GM18861 (cell line): ENCODE measurements around the gene TERF2IP.

Source experiments
- ATAC-seq: cut with Tn5 transposase; IDR thresholded peaks from one replicate; pipeline ENCODE4 v1.9.1; 2021; ENCODE audit not compliant: unreplicated experiment

The TERF2IP gene

GRCh38 chr16:75647492-75648264, at the start of gene TERF2IP, which contains the start of gene KARS1:
TERF2IP (plus strand) TSS chr16:75647773; CDS start chr16:75647883, 110 bp downstream.
KARS1 (minus strand) TSS chr16:75647665; CDS start chr16:75647639, 26 bp downstream.
- ATAC-seq: peak; percentile 79

- ATAC-seq: no peak
These were observed 47.9 kb upstream of the TERF2IP start for GRCh38 chr16:75599452-75600277.

- ATAC-seq: no peak
These were observed 44.3 kb upstream of the TERF2IP start for GRCh38 chr16:75603241-75603640.

GRCh38 chr16:75606507-75606906, 41.1 kb upstream of the TERF2IP start:
- no peak for ATAC-seq

GRCh38 chr16:75614066-75614897, 33.3 kb upstream of the TERF2IP start:
- ATAC-seq: no peak

GRCh38 chr16:75615619-75616018, 32.0 kb upstream of the TERF2IP start:
- ATAC-seq: no peak

GRCh38 chr16:75616521-75617010, 31.0 kb upstream of the TERF2IP start:
- ATAC-seq: no peak

- ATAC-seq: no peak
These were observed 30.5 kb upstream of the TERF2IP start for GRCh38 chr16:75617121-75617520.

GRCh38 chr16:75618780-75619179, 28.8 kb upstream of the TERF2IP start:
- no peak for ATAC-seq

- no peak for ATAC-seq
These were observed 27.0 kb upstream of the TERF2IP start for GRCh38 chr16:75620326-75621169.

- no peak for ATAC-seq
These were observed 26.4 kb upstream of the TERF2IP start for GRCh38 chr16:75621170-75621477.

GRCh38 chr16:75622761-75623605, 24.6 kb upstream of the TERF2IP start, which contains the start of gene ADAT1:
ADAT1 (minus strand) TSS chr16:75623281; CDS start chr16:75620799, 2,482 bp downstream.
- ATAC-seq: peak; percentile 85

GRCh38 chr16:75624921-75625334, 22.6 kb upstream of the TERF2IP start:
- ATAC-seq: no peak

- no peak for ATAC-seq
These were observed 20.8 kb upstream of the TERF2IP start for GRCh38 chr16:75626806-75627205.

- no peak for ATAC-seq
These were observed 19.7 kb upstream of the TERF2IP start for GRCh38 chr16:75627851-75628250.

GRCh38 chr16:75628351-75628750, 19.2 kb upstream of the TERF2IP start:
- ATAC-seq: no peak

- ATAC-seq: no peak
These were observed 18.4 kb upstream of the TERF2IP start for GRCh38 chr16:75629132-75629531.

- ATAC-seq: no peak
These were observed 17.5 kb upstream of the TERF2IP start for GRCh38 chr16:75630052-75630451.

GRCh38 chr16:75632857-75633256, 14.7 kb upstream of the TERF2IP start:
- no peak for ATAC-seq
